KMS-11 (cell line): ENCODE results near the gene MRAP.
"Not testable (repeated sequence)": the region's sequence is repeated elsewhere in the genome, so short reads cannot be mapped to it uniquely, and the experiment has no call there.

Source experiments
- H2AFZ ChIP-seq: fragments of 200-600 bp; sonication (generic); 2 replicates; pipeline ENCODE4 v1.6.1; 2016; ENCODE audit warnings: antibody characterized with exemption, mixed run types, low read depth
- H3K27ac ChIP-seq: fragments of 200-600 bp; sonication (generic); 2 replicates; pipeline ENCODE4 v1.6.1; 2016; ENCODE audit warnings: mild to moderate bottlenecking, mixed run types
- H3K27me3 ChIP-seq: fragments of 200-600 bp; sonication (generic); 2 replicates; pipeline ENCODE4 v1.6.1; 2017; ENCODE audit warnings: mild to moderate bottlenecking, low read depth, mixed run types, moderate library complexity; ENCODE audit not compliant: insufficient read depth
- H3K36me3 ChIP-seq: fragments of 200-600 bp; sonication (generic); 2 replicates; pipeline ENCODE4 v1.6.1; 2017; ENCODE audit warnings: mild to moderate bottlenecking, mixed run types; ENCODE audit not compliant: insufficient read depth
- H3K4me1 ChIP-seq: fragments of 200-600 bp; sonication (generic); 2 replicates; pipeline ENCODE4 v1.6.1; 2016; ENCODE audit warnings: mild to moderate bottlenecking, low read depth, mixed run types; ENCODE audit not compliant: poor library complexity, severe bottlenecking
- H3K4me2 ChIP-seq: fragments of 200-600 bp; sonication (generic); 2 replicates; pipeline ENCODE4 v1.7.0; 2016; ENCODE audit warnings: mild to moderate bottlenecking, mixed run types
- H3K4me3 ChIP-seq: fragments of 200-600 bp; sonication (generic); IDR thresholded peaks from 2 replicates; pipeline ENCODE4 v1.6.1; 2017; ENCODE audit warnings: low read depth, low read length, mixed read lengths; ENCODE audit not compliant: insufficient read depth
- H3K79me2 ChIP-seq: fragments of 200-600 bp; sonication (generic); 2 replicates; pipeline ENCODE4 v1.6.1; 2016; ENCODE audit warnings: low read depth, mixed run types; ENCODE audit not compliant: insufficient read depth
- H3K9ac ChIP-seq: fragments of 200-600 bp; sonication (generic); 2 replicates; pipeline ENCODE4 v1.6.1; 2016; ENCODE audit warnings: mild to moderate bottlenecking, mixed run types
- H4K20me1 ChIP-seq: fragments of 200-600 bp; sonication (generic); 2 replicates; pipeline ENCODE4 v1.6.1; 2016; ENCODE audit warnings: mild to moderate bottlenecking, mixed run types; ENCODE audit not compliant: insufficient read depth
- TF ChIP-seq, protein P1 (sequence below): fragments of 200-600 bp; sonication (generic); conservative IDR thresholded peaks from 2 replicates; pipeline ENCODE4 v1.6.1; 2017; ENCODE audit warnings: low read depth, mild to moderate bottlenecking, antibody characterized with exemption, low read length, moderate library complexity, mixed read lengths

The MRAP gene

DNA sequence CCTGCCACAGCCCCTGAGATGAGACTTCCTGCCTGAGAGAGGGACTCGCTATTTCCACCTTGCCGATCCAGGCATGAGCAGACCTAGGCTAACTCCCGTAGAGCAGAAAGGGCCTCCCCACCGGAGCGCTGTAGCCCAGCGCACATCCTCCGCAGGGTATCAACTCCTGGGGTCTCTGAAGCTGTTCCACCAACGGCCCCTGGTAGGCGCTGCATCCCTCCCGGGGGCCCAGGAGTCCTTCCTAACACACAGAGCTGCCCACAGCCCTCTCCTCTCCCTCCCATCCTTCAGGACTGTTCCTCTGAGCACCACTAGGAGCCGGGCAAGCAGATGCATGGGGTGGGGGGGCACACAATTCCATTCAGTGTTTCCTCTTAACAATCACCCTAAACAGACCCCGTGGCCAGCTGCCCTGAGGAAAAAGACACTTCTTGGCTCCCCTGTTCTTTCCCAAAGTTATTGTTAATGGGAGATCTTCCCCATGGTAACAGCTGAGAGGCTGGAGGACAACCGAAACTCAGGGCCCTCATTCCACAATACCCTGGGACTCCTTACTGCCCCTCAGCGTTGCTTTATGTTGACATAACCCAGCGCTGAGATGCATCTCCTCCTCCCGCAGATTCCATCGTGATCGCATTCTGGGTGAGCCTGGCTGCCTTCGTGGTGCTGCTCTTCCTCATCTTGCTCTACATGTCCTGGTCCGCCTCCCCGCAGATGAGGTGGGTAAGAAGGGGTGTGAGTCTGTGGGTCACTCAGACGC is 7.5 kb downstream of the MRAP start:
- Histone ChIP-seq H3K4me2 (no peak overlapping the region), H3K79me2 (no peaks in the 10 kb centered on the region), H3K4me3 (no peak overlapping the region), H4K20me1 (no peaks in the 10 kb centered on the region), H3K27me3 (no peaks in the 10 kb centered on the region), H3K36me3 (no peaks in the 10 kb centered on the region), H3K27ac (no peak overlapping the region), H2AFZ (no peak overlapping the region), H3K4me1 (no peaks in the 10 kb centered on the region), H3K9ac (no peak overlapping the region)
- TF ChIP-seq, protein P1, sequence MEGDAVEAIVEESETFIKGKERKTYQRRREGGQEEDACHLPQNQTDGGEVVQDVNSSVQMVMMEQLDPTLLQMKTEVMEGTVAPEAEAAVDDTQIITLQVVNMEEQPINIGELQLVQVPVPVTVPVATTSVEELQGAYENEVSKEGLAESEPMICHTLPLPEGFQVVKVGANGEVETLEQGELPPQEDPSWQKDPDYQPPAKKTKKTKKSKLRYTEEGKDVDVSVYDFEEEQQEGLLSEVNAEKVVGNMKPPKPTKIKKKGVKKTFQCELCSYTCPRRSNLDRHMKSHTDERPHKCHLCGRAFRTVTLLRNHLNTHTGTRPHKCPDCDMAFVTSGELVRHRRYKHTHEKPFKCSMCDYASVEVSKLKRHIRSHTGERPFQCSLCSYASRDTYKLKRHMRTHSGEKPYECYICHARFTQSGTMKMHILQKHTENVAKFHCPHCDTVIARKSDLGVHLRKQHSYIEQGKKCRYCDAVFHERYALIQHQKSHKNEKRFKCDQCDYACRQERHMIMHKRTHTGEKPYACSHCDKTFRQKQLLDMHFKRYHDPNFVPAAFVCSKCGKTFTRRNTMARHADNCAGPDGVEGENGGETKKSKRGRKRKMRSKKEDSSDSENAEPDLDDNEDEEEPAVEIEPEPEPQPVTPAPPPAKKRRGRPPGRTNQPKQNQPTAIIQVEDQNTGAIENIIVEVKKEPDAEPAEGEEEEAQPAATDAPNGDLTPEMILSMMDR, result no peak

DNA sequence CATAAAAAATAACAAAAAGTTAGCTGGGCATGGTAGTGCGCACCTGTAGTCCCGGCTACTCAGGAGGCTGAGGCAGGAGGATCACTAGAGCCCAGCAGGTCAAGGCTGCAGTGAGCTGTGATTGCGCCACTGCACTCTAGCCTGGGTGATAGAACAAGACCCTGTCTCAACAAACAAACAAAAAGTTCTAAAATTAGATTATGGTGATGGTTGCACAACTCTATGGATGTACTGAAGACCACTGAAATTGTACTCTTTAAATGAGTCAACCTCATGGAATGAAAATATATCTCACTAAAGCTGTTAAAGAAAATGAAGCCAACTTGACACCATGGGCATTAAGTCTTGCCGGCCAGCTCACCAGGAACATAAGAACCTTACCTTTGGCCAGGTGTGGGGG is 9.1 kb downstream of the MRAP start:
- H3K9ac ChIP-seq, result no peak overlapping the region
- H3K4me1 ChIP-seq, result no peaks in the 10 kb centered on the region
- no peaks in the 10 kb centered on the region for H3K27me3 ChIP-seq
- H3K27ac ChIP-seq, result no peak overlapping the region
- H3K79me2 ChIP-seq, result no peaks in the 10 kb centered on the region
- no peak overlapping the region for H2AFZ ChIP-seq
- H3K36me3 ChIP-seq, result no peaks in the 10 kb centered on the region
- no peak overlapping the region for H3K4me3 ChIP-seq
- no peaks in the 10 kb centered on the region for H4K20me1 ChIP-seq
- TF ChIP-seq, protein P1, result no peak
- H3K4me2 ChIP-seq, result no peak overlapping the region

DNA sequence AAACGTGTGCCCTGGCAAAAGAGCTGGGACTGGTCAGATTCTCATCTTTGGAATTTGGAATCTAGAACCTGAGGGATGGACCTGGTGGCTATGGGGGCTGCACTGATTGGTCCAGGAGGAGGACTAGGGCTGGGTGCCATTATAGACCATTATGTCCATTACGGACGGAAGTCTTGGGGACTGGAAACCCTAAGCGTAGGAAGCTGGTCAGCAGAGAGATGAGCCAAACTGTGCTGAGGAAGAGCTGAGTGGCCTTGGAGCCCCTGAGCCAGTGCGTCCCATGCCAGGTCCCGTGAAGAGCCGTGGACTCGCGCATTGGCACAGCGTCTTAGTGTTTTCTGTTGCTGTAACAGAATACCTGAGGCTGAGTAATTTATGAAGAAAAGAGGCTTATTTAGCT is 10.0 kb downstream of the MRAP start:
- Histone ChIP-seq H3K4me3 (no peak overlapping the region), H3K4me2 (no peak overlapping the region), H3K36me3 (no peaks in the 10 kb centered on the region), H3K27ac (no peak overlapping the region), H3K4me1 (no peaks in the 10 kb centered on the region), H3K79me2 (no peaks in the 10 kb centered on the region), H2AFZ (no peak overlapping the region), H3K9ac (no peak overlapping the region), H3K27me3 (no peaks in the 10 kb centered on the region), H4K20me1 (no peaks in the 10 kb centered on the region)
- TF ChIP-seq, protein P1, result no peak

DNA sequence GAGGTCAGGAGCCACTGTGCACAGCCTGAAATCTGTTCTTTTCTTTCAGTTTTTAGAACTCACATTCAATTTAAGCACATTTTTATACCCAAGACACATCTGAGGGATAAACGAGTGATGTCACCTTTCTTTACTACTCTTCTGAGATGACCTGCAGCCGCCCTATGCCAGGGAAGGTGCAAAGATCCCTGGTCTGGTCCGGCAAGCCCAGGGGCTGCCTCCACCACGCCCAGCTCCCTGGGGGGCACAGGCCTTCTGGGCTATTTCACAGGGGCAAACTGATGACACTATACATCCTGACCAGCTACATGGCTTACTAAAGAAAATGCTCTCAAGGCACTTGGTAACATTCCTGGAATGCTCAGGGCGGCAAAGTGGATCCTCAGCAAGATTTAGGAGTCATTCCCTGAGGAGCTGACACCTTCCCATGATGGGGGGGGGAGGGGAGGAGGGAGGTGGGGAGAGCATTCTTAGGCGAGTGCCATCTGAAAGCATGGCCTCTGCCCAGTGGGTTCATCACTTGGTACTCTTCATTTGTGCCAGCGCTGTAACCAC is 11.3 kb downstream of the MRAP start:
- no peak overlapping the region for H2AFZ ChIP-seq
- H3K4me1 ChIP-seq, result no peaks in the 10 kb centered on the region
- no peaks in the 10 kb centered on the region for H3K79me2 ChIP-seq
- peaks cover 5% of the 10 kb centered on the region; the same call in 1 of the 2 replicates for H3K36me3 ChIP-seq
- no peak overlapping the region for H3K27ac ChIP-seq
- H4K20me1 ChIP-seq, result no peaks in the 10 kb centered on the region
- H3K9ac ChIP-seq, result no peak overlapping the region
- no peak overlapping the region for H3K4me3 ChIP-seq
- no peaks in the 10 kb centered on the region for H3K27me3 ChIP-seq
- TF ChIP-seq, protein P1, result no peak
- no peak overlapping the region for H3K4me2 ChIP-seq

DNA sequence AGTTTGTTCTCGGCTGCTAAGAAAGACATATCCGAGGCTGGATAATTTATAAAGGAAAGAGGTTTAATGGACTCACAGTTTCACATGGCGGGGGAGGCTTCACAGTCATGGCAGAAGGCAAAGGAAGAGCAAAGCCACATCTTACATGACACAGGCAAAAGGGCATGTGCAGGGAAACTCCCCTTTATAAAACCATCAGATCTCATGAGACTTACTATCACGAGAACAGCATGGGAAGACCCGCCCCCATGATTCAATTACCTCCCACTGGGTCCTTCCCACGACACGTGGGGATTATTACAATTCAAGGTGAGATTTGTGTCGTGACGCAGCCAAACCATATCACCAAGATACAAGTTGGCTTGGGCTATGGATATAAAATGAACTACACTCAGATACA is 12.3 kb downstream of the MRAP start:
- H3K27me3 ChIP-seq, H3K36me3 ChIP-seq: not testable (repeated sequence)

More for the DNA sequence above, 12.3 kb downstream of the MRAP start:
- not testable (repeated sequence) for H3K79me2 ChIP-seq, H3K4me1 ChIP-seq, H3K4me2 ChIP-seq, H3K4me3 ChIP-seq, H3K9ac ChIP-seq, H2AFZ ChIP-seq, H3K27ac ChIP-seq, H4K20me1 ChIP-seq
